ENCODE data around the gene FOSL1.

Gene FOSL1

DNA sequence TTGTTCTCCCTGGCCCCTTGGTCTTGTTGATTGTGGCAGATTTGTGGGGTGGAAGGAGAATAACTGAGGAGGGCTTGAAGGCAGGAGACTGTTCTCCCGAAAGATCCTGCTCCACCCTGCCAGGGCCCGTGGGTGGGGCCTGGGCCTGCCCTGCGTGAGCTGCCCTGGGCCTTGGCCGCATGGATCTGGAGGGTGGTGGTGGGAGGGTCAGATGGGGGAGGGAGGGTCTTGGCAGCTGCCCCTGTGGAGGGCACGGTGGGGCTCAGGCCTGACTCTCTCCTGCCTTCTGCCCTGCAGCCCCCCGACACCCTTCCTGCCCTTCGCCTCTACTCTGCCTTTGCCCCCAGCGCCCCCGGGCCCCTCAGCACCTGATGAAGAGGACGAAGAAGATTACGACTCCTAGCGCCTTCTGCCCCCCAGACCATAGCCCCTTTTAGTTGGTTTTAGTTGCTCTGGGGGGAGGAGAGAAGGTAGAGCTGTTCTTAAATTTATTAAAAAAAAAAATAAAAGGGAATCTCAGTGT lies 20.9 kb upstream of the FOSL1 start:
- Histone ChIP-seq H4K20me1 (ENCODE audit: insufficient read depth, low read length) (no peaks in the 10 kb centered on the region), H3K79me2 (ENCODE audit: insufficient read depth, low read length) (no peaks in the 10 kb centered on the region), H3K9ac (ENCODE audit: low read length) (no peak overlapping the region), H3K9me3 (ENCODE audit: low read length) (no peaks in the 10 kb centered on the region), H3K4me1 (ENCODE audit: insufficient read depth, low read length, severe bottlenecking) (peaks cover 24% of the 10 kb centered on the region), H3K27ac (ENCODE audit: low read depth, low read length, poor library complexity, severe bottlenecking) (no peak overlapping the region), H2AFZ (ENCODE audit: low read length) (no peak overlapping the region), H3F3A (ENCODE audit: insufficient read depth, low read length) (no peaks in the 10 kb centered on the region), H3K4me2 (ENCODE audit: low read length) (no peak overlapping the region), H3K4me3 (ENCODE audit: low read depth, low read length, poor library complexity, severe bottlenecking) (no peak overlapping the region), H3K9me2 (ENCODE audit: low read depth, low read length) (no peaks in the 10 kb centered on the region), H3K27me3 (ENCODE audit: insufficient read depth, low read length) (no peaks in the 10 kb centered on the region), H3K36me3 (ENCODE audit: insufficient read depth, low read length) (0 out of 2 replicates have a peak, but pooled peaks cover 3% of the 10 kb centered on the region)
- TF ChIP-seq CTCF (IDR thresholded peaks at IDR 0.05; ENCODE audit: low read length) (no peak), EZH2 (IDR thresholded peaks at IDR 0.05; ENCODE audit: borderline replicate concordance, low read length) (no peak)

DNA sequence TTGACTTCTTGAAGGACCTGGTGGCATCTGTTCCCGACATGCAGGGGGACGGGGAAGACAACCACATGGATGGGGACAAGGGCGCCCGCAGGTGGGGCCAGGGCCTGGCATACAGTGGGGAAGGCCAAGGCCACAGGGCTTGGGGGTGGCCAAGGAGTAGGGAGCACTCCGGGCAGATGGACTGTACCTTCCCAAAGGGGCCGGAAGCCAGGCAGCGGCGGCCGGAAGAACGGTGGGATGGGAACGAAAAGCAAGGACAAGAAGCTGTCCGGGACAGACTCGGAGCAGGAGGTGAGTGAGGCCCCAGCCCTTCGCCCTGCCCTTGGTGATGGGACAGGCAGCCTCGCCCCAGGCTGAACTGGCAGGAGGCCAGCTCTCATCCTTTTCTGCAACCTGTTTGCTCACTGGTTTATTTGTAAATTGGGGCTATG lies 20.2 kb upstream of the FOSL1 start:
- Histone ChIP-seq H3K4me1 (ENCODE audit: insufficient read depth, low read length, severe bottlenecking) (peaks cover 24% of the 10 kb centered on the region), H3K9me2 (ENCODE audit: low read depth, low read length) (no peaks in the 10 kb centered on the region), H3K27me3 (ENCODE audit: insufficient read depth, low read length) (no peaks in the 10 kb centered on the region), H4K20me1 (ENCODE audit: insufficient read depth, low read length) (no peaks in the 10 kb centered on the region), H2AFZ (ENCODE audit: low read length) (no peak overlapping the region), H3F3A (ENCODE audit: insufficient read depth, low read length) (no peaks in the 10 kb centered on the region), H3K36me3 (ENCODE audit: insufficient read depth, low read length) (0 out of 2 replicates have a peak, but pooled peaks cover 3% of the 10 kb centered on the region), H3K27ac (ENCODE audit: low read depth, low read length, poor library complexity, severe bottlenecking) (no peak overlapping the region), H3K9ac (ENCODE audit: low read length) (peak overlapping the region; percentile 66), H3K4me3 (ENCODE audit: low read depth, low read length, poor library complexity, severe bottlenecking) (peak overlapping the region; percentile 85), H3K4me2 (ENCODE audit: low read length) (peak overlapping the region; percentile 86), H3K79me2 (ENCODE audit: insufficient read depth, low read length) (no peaks in the 10 kb centered on the region), H3K9me3 (ENCODE audit: low read length) (no peaks in the 10 kb centered on the region)
- TF ChIP-seq CTCF (IDR thresholded peaks at IDR 0.05; ENCODE audit: low read length) (no peak), EZH2 (IDR thresholded peaks at IDR 0.05; ENCODE audit: borderline replicate concordance, low read length) (no peak)

DNA sequence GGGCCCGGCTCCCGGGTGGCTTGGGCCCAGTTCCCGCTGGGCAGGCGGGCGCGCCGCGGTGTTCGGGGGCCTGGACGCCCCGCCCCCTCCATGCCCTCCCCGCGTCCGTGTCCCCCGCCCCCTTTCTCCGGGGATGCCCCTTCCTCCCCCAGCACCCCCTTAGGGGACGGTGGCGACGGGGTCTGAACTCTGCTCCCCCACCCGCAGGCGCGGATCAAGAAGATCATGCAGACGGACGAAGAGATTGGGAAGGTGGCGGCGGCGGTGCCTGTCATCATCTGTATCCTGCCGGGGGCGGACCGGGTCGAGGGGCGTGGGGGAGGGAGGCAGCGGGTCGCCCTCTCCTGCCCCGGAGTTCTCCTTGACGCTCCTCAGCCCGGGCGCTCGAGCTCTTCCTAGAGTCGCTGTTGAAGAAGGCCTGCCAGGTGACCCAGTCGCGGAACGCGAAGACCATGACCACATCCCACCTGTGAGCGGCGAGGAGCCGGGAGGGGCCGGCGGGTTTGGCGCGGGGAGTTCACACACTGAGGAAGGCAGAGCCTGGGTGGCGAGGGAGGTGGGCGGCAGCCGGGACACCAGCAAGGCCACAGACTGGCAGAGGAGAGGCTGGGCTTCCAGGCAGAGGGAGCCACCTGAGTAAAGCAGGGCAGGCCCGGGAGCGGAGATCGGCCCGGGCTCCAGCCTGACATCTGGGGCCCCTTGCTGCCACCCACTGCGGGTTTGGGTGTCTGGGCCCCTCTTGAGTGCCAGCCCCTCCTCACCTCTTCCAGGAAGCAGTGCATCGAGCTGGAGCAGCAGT lies 19.6 kb upstream of the FOSL1 start:
- H3K27me3 ChIP-seq (ENCODE audit: insufficient read depth, low read length): no peaks in the 10 kb centered on the region
- H3K4me1 ChIP-seq (ENCODE audit: insufficient read depth, low read length, severe bottlenecking): peaks cover 24% of the 10 kb centered on the region
- no peak overlapping the region for H2AFZ ChIP-seq (ENCODE audit: low read length)
- no peak overlapping the region for H3K27ac ChIP-seq (ENCODE audit: low read depth, low read length, poor library complexity, severe bottlenecking)
- no peaks in the 10 kb centered on the region for H4K20me1 ChIP-seq (ENCODE audit: insufficient read depth, low read length)
- H3K4me2 ChIP-seq (ENCODE audit: low read length): peak overlapping the region; percentile 86
- no peak for TF ChIP-seq CTCF (IDR thresholded peaks at IDR 0.05; ENCODE audit: low read length)
- TF ChIP-seq EZH2 (IDR thresholded peaks at IDR 0.05; ENCODE audit: borderline replicate concordance, low read length): no peak
- H3K9me2 ChIP-seq (ENCODE audit: low read depth, low read length): no peaks in the 10 kb centered on the region
- no peaks in the 10 kb centered on the region for H3F3A ChIP-seq (ENCODE audit: insufficient read depth, low read length)
- H3K36me3 ChIP-seq (ENCODE audit: insufficient read depth, low read length): 0 out of 2 replicates have a peak, but pooled peaks cover 3% of the 10 kb centered on the region
- H3K79me2 ChIP-seq (ENCODE audit: insufficient read depth, low read length): no peaks in the 10 kb centered on the region
- H3K9ac ChIP-seq (ENCODE audit: low read length): peak overlapping the region; percentile 66
- H3K4me3 ChIP-seq (ENCODE audit: low read depth, low read length, poor library complexity, severe bottlenecking): peak overlapping the region; percentile 85
- no peaks in the 10 kb centered on the region for H3K9me3 ChIP-seq (ENCODE audit: low read length)
